Measurements from ENCODE around the gene GPM6B.

GPM6B gene, protein sequence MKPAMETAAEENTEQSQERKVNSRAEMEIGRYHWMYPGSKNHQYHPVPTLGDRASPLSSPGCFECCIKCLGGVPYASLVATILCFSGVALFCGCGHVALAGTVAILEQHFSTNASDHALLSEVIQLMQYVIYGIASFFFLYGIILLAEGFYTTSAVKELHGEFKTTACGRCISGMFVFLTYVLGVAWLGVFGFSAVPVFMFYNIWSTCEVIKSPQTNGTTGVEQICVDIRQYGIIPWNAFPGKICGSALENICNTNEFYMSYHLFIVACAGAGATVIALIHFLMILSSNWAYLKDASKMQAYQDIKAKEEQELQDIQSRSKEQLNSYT

DNA sequence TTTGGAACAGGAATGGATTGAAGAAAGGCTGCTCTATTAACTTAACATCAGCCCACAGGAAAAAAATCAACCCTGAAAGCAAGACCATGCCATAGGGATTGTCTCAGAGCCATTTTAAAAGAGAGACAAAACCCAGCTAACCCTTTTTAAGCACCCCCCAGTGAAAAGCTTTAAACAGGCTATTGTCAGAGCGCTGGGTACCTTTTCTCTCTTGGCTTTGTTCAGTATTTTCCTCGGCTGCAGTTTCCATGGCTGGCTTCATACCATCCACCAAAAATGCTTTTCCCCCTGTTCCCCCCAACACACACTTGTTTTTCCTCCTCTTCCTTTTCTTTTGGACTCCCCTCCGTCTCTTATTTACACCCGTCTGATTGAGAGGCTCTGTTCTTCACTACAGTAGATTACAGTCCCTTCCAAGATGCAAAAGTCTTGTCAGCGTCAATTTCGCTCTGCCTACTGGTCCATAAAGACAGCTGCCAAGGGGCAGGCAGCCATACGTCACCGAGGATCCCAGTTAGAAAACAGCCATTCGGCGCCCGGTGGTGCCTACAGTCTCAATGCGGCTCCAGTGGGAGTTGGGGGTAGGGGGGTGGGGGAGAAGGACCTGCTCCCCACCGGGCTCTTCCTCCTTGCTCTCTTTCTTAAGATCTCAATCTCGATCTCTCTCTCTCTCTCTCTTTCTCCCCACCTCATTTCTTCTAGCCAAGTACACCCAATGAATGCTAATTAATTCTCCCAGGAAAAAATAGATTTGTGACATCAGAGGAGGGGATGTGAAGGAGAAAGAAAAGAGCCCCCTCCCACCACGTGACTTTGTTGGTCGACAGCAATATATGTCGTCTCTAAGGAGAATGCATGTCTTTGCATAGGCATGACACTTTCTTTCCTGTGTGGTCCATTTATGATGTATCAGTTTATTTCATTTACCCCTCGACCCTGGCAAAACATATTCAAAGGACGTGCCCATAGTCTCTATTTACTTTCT lies at the start of gene GPM6B:
Gene GPM6B, minus strand, starts transcription at position 451 of the 985 bp plus-strand sequence. Its CDS starts 189 bp downstream, at position 262.
- Histone ChIP-seq H3K4me3 (peak within 1 kb of the TSS; percentile 34), H3K27ac (no peak within 1 kb of the TSS)
- DNase-seq (ENCODE audit: low spot score) = no peak
- TF ChIP-seq, protein P1, sequence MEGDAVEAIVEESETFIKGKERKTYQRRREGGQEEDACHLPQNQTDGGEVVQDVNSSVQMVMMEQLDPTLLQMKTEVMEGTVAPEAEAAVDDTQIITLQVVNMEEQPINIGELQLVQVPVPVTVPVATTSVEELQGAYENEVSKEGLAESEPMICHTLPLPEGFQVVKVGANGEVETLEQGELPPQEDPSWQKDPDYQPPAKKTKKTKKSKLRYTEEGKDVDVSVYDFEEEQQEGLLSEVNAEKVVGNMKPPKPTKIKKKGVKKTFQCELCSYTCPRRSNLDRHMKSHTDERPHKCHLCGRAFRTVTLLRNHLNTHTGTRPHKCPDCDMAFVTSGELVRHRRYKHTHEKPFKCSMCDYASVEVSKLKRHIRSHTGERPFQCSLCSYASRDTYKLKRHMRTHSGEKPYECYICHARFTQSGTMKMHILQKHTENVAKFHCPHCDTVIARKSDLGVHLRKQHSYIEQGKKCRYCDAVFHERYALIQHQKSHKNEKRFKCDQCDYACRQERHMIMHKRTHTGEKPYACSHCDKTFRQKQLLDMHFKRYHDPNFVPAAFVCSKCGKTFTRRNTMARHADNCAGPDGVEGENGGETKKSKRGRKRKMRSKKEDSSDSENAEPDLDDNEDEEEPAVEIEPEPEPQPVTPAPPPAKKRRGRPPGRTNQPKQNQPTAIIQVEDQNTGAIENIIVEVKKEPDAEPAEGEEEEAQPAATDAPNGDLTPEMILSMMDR (IDR thresholded peaks at IDR 0.05) = no peak

DNA sequence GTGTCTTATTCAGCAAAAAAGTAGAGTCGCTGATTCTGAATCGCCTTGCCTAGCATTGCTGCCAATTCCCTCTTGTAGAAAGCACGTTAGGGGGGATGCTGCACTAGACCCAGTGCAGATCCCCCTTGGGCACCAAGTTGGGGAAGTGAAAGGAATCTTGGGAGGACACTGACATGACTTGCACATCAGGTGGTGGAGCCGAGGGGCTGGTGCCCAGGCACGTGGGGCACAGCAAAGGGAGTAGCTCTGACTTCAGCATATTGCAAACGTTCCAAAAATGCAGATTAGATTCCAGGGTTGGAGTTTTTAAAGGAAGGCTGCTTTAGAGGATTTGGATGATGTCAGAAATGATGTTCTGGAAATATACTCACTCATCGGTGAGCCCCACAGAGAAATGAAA lies 47.4 kb upstream of the GPM6B start:
- peak overlapping the region; percentile 46 for H3K4me3 ChIP-seq
- DNase-seq (ENCODE audit: low spot score) = no peak
- H3K27ac ChIP-seq = no peak overlapping the region
- TF ChIP-seq, protein P1 (IDR thresholded peaks at IDR 0.05) = no peak

DNA sequence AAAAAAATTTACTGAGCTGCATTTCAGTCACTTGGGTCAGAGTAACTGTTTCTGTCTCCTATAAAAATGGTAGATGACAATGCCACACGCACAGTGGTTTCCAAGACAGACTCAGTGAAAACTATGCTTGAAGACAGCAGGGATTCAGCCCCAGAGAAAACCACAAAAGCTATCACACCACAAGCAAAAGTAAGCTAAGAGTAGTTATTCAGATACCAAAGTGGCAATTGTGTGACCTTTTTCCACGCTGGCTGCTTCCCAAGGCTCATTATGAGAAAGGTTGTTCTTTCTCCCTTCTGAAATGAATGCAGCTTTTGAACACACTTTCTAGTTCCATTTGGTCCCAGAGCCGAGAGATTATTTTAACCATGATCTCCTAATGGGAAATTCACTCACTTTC lies 46.4 kb upstream of the GPM6B start:
- H3K4me3 ChIP-seq = no peak overlapping the region
- TF ChIP-seq, protein P1 (IDR thresholded peaks at IDR 0.05) = no peak
- no peak overlapping the region for H3K27ac ChIP-seq
- DNase-seq (ENCODE audit: low spot score) = no peak

DNA sequence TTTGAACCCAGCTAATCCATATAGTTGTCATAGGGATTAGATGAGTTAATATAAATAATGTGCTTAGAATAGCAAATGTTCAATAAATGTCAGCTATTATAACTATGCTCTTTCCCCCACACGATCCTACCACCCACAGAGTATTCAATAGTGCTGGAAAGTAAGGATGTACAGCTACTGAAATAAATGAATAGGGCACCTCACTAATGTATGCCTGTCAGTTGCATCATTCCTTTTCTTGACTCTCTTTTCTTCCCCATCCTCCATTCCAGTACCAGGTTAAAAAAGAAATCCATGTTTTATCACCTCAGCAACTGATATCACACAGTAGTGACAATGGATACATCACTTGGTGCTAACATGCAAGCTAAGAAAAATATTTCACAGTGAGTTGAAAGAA lies 42.8 kb upstream of the GPM6B start:
- TF ChIP-seq, protein P1 (IDR thresholded peaks at IDR 0.05) = no peak
- H3K4me3 ChIP-seq = no peak overlapping the region
- DNase-seq (ENCODE audit: low spot score) = no peak
- H3K27ac ChIP-seq = no peak overlapping the region

DNA sequence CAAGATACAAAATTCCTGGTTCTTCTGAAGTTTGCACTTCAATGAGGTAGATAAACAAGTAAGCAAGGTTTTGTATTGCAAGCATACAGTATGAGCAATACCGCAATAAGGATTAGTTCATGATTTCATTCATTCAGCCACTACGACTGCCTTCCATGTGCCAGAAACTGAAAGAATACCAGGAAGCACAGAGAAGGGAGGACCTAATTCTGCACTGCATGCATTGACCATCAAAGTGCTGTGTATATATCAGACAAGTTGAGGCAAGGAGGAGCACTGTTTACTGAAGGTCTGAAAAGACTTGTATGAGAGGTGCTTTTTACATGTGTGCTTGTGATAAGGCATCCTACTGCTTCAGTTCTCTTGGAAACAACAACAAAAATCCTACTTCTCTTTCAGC lies 40.9 kb upstream of the GPM6B start:
- TF ChIP-seq, protein P1 (IDR thresholded peaks at IDR 0.05) = no peak
- no peak overlapping the region for H3K4me3 ChIP-seq
- no peak overlapping the region for H3K27ac ChIP-seq

DNA sequence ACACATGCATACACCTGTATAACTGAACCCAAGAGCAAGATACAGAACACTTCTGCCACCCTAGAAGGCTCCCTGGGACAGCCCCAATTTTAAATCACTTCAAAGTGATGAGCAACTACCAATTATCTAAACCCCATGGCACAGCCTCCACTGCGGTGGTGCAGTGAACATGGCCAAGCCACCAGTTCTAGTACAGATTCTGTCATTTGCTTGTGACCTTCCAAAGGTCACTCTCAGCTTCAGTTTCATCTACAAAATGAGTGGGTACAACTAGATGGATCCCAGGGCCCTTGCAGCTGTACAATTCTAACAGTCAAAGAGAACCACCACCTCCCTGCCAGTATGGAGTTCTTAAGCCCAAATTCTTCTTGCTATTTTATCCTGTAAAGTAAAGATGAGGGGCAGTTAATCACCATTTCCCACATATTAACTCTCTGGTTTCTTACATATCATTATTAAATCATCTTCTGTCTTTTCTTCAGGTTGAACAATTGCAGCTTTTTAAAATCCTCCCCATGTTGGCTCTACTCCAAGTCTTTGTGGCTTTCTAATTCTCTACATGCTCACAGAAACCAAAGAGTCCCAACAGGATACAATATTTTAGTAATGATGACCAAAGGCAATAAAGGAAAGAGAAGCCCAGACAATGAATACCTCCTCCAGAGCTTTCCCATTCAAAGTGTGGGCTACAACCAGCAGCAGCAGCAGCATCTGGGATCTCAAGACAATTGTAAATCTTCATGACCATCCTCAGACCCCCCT lies 39.0 kb upstream of the GPM6B start:
- TF ChIP-seq, protein P1 (IDR thresholded peaks at IDR 0.05) = no peak
- no peak overlapping the region for H3K27ac ChIP-seq

More for the DNA sequence above, 40.9 kb upstream of the GPM6B start:
- DNase-seq (ENCODE audit: low spot score) = no peak

More for the DNA sequence above, 39.0 kb upstream of the GPM6B start:
- no peak overlapping the region for H3K4me3 ChIP-seq
- DNase-seq (ENCODE audit: low spot score) = no peak
